GM19193 (cell line): Measurements from ENCODE around the gene CD40LG.

Source experiments
- POLR2A ChIP-seq: IDR thresholded peaks from 4 replicates; pipeline ENCODE4 v1.6.1; 2011; ENCODE audit not compliant: insufficient read depth, insufficient read length; ENCODE audit errors: extremely low read depth

Gene CD40LG

GRCh38 chrX:136630881-136631280, 17.1 kb upstream of the CD40LG start:
- TF ChIP-seq POLR2A, result no peak

GRCh38 chrX:136635235-136635634, 12.7 kb upstream of the CD40LG start:
- no peak for TF ChIP-seq POLR2A

DNA sequence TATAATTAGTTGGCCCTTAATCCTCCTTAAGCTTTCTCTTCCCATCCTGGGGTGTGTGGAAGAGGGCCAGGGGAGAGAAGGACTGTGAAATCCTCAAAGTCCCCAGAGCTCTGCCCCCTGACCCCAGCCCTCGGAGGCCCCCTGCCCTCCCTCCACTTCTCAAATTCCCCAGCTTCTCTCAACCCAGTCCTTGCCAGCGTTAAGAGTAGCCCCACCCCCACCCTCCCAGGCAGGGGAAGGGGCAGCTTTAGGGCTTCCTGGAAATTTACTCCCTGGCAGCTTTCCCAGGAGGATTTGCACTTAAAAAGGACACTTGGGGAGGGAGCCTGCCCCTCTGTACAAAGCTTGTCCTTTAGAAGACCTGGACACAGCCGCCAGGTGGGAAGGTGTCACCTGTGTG, 11.8 kb upstream of the CD40LG start:
- no peak for TF ChIP-seq POLR2A

GRCh38 chrX:136639506-136640176, 8.3 kb upstream of the CD40LG start:
- TF ChIP-seq POLR2A, result no peak

- TF ChIP-seq POLR2A, result no peak
Measured at GRCh38 chrX:136643243-136643642, 4.7 kb upstream of the CD40LG start.

DNA sequence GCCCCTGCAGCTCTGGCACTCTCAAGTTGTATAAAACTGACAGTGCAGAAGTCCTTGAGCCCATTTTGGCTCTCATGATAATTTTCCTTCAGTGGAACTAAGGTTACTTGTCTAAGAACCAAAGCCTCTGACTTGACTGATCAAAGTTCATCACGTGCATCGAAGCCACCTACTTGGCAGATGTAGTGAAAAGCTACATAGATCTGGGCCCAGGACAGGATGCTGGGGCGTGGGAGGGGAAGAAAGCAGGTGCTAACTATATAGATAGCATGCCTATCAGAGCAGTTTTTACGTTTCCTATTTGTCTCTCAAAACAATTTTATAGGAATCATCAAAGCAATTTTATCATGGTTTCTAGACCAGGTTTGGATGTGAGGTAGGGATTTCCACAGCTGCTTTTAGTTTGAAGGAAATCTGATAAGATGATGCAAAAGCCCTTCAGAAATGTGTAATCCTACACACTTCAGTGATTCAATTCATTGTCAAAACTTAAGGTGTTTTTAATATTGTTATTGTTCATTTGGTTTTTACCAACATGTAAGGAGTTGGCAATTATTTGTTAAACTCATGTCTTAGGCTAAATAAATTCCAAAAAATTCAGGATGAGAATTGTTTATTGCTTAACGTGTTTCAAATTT, 1.2 kb upstream of the CD40LG start:
- no peak for TF ChIP-seq POLR2A

GRCh38 chrX:136650811-136651210, 2.9 kb downstream of the CD40LG start:
- TF ChIP-seq POLR2A, result no peak

DNA sequence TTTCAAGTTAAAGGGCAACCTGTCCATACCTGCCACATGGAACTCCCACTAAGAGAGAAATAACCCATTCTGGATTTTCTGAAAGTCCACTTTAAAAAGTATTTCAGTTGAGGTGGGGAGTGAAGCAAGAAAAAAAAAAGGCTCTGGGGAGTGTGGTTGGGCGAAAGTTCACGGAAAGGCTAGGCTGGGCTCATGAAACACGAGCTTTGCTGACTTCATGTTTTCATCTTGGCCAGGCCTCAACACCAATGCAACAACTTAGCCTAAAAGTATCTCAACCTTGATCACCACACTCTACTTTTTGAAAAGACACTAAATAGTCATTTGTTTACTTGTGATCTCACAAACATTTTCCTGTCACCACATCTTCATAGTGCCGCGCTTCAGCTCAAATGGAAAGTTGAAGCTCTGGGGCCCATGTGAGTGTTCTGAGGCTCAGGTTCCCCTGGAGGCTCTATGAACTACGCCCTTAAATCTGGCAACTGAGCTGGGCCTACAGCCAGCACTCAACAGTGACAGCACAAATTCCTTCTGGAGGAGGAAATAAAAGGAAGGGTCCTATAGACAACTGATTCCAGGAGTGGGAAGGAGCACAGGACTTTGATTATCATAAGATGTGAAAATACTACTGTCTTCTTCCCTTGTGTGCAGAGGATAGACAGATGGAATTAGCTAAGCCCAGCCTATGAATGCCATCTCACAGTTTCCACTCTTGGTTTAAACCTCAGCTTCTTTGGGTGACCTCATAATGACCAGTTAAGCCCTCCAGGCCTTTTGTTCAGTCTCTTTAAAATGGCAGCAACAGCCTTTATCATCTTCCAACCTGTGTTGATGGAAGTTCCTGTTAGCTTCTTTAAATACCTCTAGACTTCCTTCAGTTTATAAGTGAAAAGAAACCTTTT, 5.1 kb downstream of the CD40LG start:
- TF ChIP-seq POLR2A, result no peak

- no peak for TF ChIP-seq POLR2A
Measured at GRCh38 chrX:136656361-136656964, 8.5 kb downstream of the CD40LG start.

DNA sequence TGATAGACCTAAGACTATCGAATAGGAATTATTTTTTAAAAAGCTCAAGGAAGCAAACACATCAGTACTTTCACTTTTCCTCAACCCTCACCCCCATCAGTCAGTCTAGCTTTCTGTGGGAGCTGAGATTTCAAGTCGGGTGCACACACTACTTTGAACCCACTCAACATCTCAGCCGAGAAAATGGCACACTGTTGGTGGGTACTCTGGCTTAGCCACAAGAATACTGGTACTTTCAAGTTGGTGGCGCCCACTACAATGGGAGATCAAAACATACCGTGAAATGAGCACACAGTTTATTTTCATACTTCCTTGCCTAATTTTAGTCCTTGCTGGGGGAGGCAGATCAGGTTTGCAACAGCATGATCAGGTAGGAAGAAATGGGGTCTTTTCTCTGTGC, 10.2 kb downstream of the CD40LG start:
- TF ChIP-seq POLR2A, result no peak

DNA sequence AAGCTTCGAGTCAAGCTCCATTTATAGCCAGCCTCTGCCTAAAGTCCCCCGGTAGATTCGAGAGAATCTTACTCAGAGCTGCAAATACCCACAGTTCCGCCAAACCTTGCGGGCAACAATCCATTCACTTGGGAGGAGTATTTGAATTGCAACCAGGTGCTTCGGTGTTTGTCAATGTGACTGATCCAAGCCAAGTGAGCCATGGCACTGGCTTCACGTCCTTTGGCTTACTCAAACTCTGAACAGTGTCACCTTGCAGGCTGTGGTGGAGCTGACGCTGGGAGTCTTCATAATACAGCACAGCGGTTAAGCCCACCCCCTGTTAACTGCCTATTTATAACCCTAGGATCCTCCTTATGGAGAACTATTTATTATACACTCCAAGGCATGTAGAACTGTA, 11.2 kb downstream of the CD40LG start:
- TF ChIP-seq POLR2A, result no peak

- no peak for TF ChIP-seq POLR2A
Measured at GRCh38 chrX:136660896-136661295, 12.9 kb downstream of the CD40LG start.

GRCh38 chrX:136662104-136662503, 14.1 kb downstream of the CD40LG start:
- no peak for TF ChIP-seq POLR2A

GRCh38 chrX:136662976-136663375, 15.0 kb downstream of the CD40LG start:
- no peak for TF ChIP-seq POLR2A

GRCh38 chrX:136665258-136665900, 17.4 kb downstream of the CD40LG start:
- no peak for TF ChIP-seq POLR2A
